Trophoblast cell (in vitro differentiated cells and primary cell): ENCODE data around the gene AHSG.

Experiments
- DNase-seq, 2 donors: peaks; one replicate each; pipeline ENCODE4 v3.0.0-alpha.2; 2016
- H2AFZ ChIP-seq: 2 replicates; pipeline ENCODE4 v1.6.1; 2013; ENCODE audit warnings: low read length, moderate library complexity, mild to moderate bottlenecking; ENCODE audit not compliant: insufficient read depth, poor library complexity
- H2AK5ac ChIP-seq: 2 replicates; pipeline ENCODE4 v1.6.1; 2013; ENCODE audit warnings: mild to moderate bottlenecking, low read length
- H2BK120ac ChIP-seq: 2 replicates; pipeline ENCODE4 v1.6.1; 2013; ENCODE audit warnings: low read length, mild to moderate bottlenecking, moderate library complexity; ENCODE audit not compliant: insufficient read depth, poor library complexity
- H2BK12ac ChIP-seq: 2 replicates; pipeline ENCODE4 v1.6.1; 2013; ENCODE audit warnings: mild to moderate bottlenecking, low read length, moderate library complexity
- H2BK5ac ChIP-seq: 2 replicates; pipeline ENCODE4 v1.6.1; 2013; ENCODE audit warnings: low read length, low read depth, moderate library complexity, mild to moderate bottlenecking; ENCODE audit not compliant: poor library complexity
- H3K14ac ChIP-seq: 2 replicates; pipeline ENCODE4 v1.6.1; 2013; ENCODE audit warnings: mild to moderate bottlenecking, low read length
- H3K18ac ChIP-seq: 2 replicates; pipeline ENCODE4 v1.6.1; 2013; ENCODE audit warnings: mild to moderate bottlenecking, low read length
- H3K23ac ChIP-seq: 2 replicates; pipeline ENCODE4 v1.6.1; 2013; ENCODE audit warnings: low read length
- H3K27ac ChIP-seq: 2 replicates; pipeline ENCODE4 v1.5.1; 2013; ENCODE audit warnings: low read depth, mild to moderate bottlenecking, inconsistent platforms, low read length, moderate library complexity
- H3K27me3 ChIP-seq: 2 replicates; pipeline ENCODE4 v1.6.1; 2013; ENCODE audit warnings: inconsistent platforms, mild to moderate bottlenecking, low read length, moderate library complexity; ENCODE audit not compliant: insufficient read depth
- H3K36me3 ChIP-seq, 2 experiments: 1 replicate in 1 of 2; 2 replicates in 1 of 2; pipeline ENCODE4 v1.6.1; 2013; ENCODE audit warnings: low read length in 2 of 2, mild to moderate bottlenecking in 2 of 2, moderate library complexity in 1 of 2; ENCODE audit not compliant: insufficient read depth in 2 of 2, control insufficient read depth in 1 of 2
- H3K4ac ChIP-seq: 2 replicates; pipeline ENCODE4 v1.6.1; 2013; ENCODE audit warnings: low read depth, mild to moderate bottlenecking, low read length, moderate library complexity
- H3K4me1 ChIP-seq, 2 experiments: 1 replicate in 1 of 2; 2 replicates in 1 of 2; pipeline ENCODE4 v1.6.1; 2013; ENCODE audit warnings: low read length in 2 of 2, mild to moderate bottlenecking in 2 of 2, moderate library complexity in 1 of 2; ENCODE audit not compliant: insufficient read depth in 2 of 2, control insufficient read depth in 1 of 2
- H3K4me2 ChIP-seq: 2 replicates; pipeline ENCODE4 v1.6.1; 2013; ENCODE audit warnings: inconsistent platforms, mild to moderate bottlenecking, low read length, moderate library complexity
- H3K4me3 ChIP-seq: 2 replicates; pipeline ENCODE4 v1.5.1; 2013; ENCODE audit warnings: mild to moderate bottlenecking, low read depth, low read length, inconsistent platforms
- H3K79me1 ChIP-seq: one replicate; pipeline ENCODE4 v1.6.1; 2013; ENCODE audit warnings: low read length
- H3K79me2 ChIP-seq: 2 replicates; pipeline ENCODE4 v1.6.1; 2013; ENCODE audit warnings: low read length, mild to moderate bottlenecking; ENCODE audit not compliant: control insufficient read depth, insufficient read depth, poor library complexity
- H3K9ac ChIP-seq: 2 replicates; pipeline ENCODE4 v1.6.1; 2013; ENCODE audit warnings: mild to moderate bottlenecking, low read length
- H3K9me3 ChIP-seq: 2 replicates; pipeline ENCODE4 v1.6.1; 2013; ENCODE audit warnings: low read depth, mild to moderate bottlenecking, control low read depth, inconsistent platforms, low read length; ENCODE audit not compliant: insufficient read depth
- H4K12ac ChIP-seq: 2 replicates; pipeline ENCODE4 v1.6.1; 2013; ENCODE audit warnings: low read depth, mild to moderate bottlenecking, low read length, moderate library complexity
- H4K8ac ChIP-seq: 2 replicates; pipeline ENCODE4 v1.6.1; 2013; ENCODE audit warnings: low read depth, mild to moderate bottlenecking, low read length, moderate library complexity
- H4K91ac ChIP-seq: one replicate; pipeline ENCODE4 v1.6.1; 2013; ENCODE audit warnings: low read depth, mild to moderate bottlenecking, low read length, moderate library complexity
- WGBS: extraction: QIAGEN DNeasy Blood & Tissue Kit; methylation state at CpG from one replicate; pipeline ENCODE4 v1.1.7; 2013; ENCODE audit warnings: missing lambda C conversion rate; ENCODE audit not compliant: insufficient read length, insufficient coverage; ENCODE audit errors: extremely low coverage; 5-methylcytosine and 5-hydroxymethylcytosine counted together

AHSG gene

GRCh38 chr3:186639778-186640472, 27.1 kb downstream of the AHSG start, which contains the start of gene FETUB:
TSS of gene FETUB (plus strand) at chr3:186640399. CDS start at chr3:186640461, 62 bp downstream.
- Histone ChIP-seq H4K8ac (no peak within 1 kb of the TSS), H3K4me1 (no peaks in the 10 kb centered on the region), H2BK120ac (no peak within 1 kb of the TSS), H3K27ac (no peak within 1 kb of the TSS), H3K79me1 (no peaks in the 10 kb centered on the region), H2AK5ac (no peak within 1 kb of the TSS), H3K27me3 (no peaks in the 10 kb centered on the region), H3K18ac (no peak within 1 kb of the TSS), H2BK12ac (no peak within 1 kb of the TSS), H2BK5ac (no peak within 1 kb of the TSS), H2AFZ (no peak within 1 kb of the TSS), H3K4ac (no peak within 1 kb of the TSS), H3K4me2 (no peak within 1 kb of the TSS), H3K79me2 (no peaks in the 10 kb centered on the region), H3K36me3 (no peaks in the 10 kb centered on the region), H4K12ac (no peak within 1 kb of the TSS), H4K91ac (no peak within 1 kb of the TSS), H3K23ac (no peak within 1 kb of the TSS), H3K4me3 (no peak within 1 kb of the TSS), H3K9ac (no peak within 1 kb of the TSS), H3K9me3 (no peaks in the 10 kb centered on the region), H3K14ac (no peak within 1 kb of the TSS)
- no CpG with 5 or more reads among the region's 1 CpG for WGBS
- DNase-seq = no peak

DNA sequence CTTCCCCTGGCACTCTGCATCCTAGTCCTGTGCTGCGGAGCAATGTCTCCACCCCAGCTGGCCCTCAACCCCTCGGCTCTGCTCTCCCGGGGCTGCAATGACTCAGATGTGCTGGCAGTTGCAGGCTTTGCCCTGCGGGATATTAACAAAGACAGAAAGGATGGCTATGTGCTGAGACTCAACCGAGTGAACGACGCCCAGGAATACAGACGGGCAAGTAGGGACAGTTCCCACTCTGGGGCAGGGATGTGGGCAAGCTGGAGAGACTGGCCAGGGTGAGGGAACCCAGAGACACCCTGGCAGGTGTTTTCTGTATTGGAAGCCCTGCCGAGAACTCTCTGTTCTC, 27.6 kb downstream of the AHSG start:
- no peaks in the 10 kb centered on the region for H3K36me3 ChIP-seq
- H2AFZ ChIP-seq = no peak overlapping the region
- WGBS = no CpG with 5 or more reads among the region's 9 CpGs
- no peak overlapping the region for H3K18ac ChIP-seq
- H3K9me3 ChIP-seq = no peaks in the 10 kb centered on the region
- no peak overlapping the region for H3K4ac ChIP-seq
- H4K91ac ChIP-seq = no peak overlapping the region
- no peak overlapping the region for H2AK5ac ChIP-seq
- H3K4me2 ChIP-seq = no peak overlapping the region
- H3K27me3 ChIP-seq = no peaks in the 10 kb centered on the region
- no peak overlapping the region for H3K14ac ChIP-seq
- no peaks in the 10 kb centered on the region for H3K79me1 ChIP-seq
- no peak overlapping the region for H2BK5ac ChIP-seq
- H3K4me1 ChIP-seq = no peaks in the 10 kb centered on the region
- H3K4me3 ChIP-seq = no peak overlapping the region
- H3K27ac ChIP-seq = no peak overlapping the region
- H2BK12ac ChIP-seq = no peak overlapping the region
- no peak overlapping the region for H3K9ac ChIP-seq
- peak; percentile 91 to 95 for DNase-seq
- no peak overlapping the region for H3K23ac ChIP-seq
- H3K79me2 ChIP-seq = no peaks in the 10 kb centered on the region
- no peak overlapping the region for H2BK120ac ChIP-seq
- H4K12ac ChIP-seq = no peak overlapping the region
- H4K8ac ChIP-seq = no peak overlapping the region

GRCh38 chr3:186640929-186641328, 28.1 kb downstream of the AHSG start:
- Histone ChIP-seq H3K27ac (no peak overlapping the region), H3K4ac (no peak overlapping the region), H3K4me1 (no peaks in the 10 kb centered on the region), H2AFZ (no peak overlapping the region), H2BK120ac (no peak overlapping the region), H3K9me3 (no peaks in the 10 kb centered on the region), H3K9ac (no peak overlapping the region), H3K4me2 (no peak overlapping the region), H3K27me3 (no peaks in the 10 kb centered on the region), H3K18ac (no peak overlapping the region), H2BK5ac (no peak overlapping the region), H3K79me2 (no peaks in the 10 kb centered on the region), H4K8ac (no peak overlapping the region), H3K14ac (no peak overlapping the region), H3K23ac (no peak overlapping the region), H3K79me1 (no peaks in the 10 kb centered on the region), H2BK12ac (no peak overlapping the region), H4K12ac (no peak overlapping the region), H2AK5ac (no peak overlapping the region), H4K91ac (no peak overlapping the region), H3K36me3 (no peaks in the 10 kb centered on the region), H3K4me3 (no peak overlapping the region)
- DNase-seq = no peak

- Histone ChIP-seq H3K79me1 (no peaks in the 10 kb centered on the region), H3K23ac (no peak overlapping the region), H3K14ac (no peak overlapping the region), H3K79me2 (no peaks in the 10 kb centered on the region), H4K8ac (no peak overlapping the region), H4K12ac (no peak overlapping the region), H2BK5ac (no peak overlapping the region), H3K18ac (no peak overlapping the region), H3K4ac (no peak overlapping the region), H3K27me3 (no peaks in the 10 kb centered on the region), H2AK5ac (no peak overlapping the region), H3K4me2 (no peak overlapping the region), H2BK120ac (no peak overlapping the region), H3K36me3 (no peaks in the 10 kb centered on the region), H3K4me1 (no peaks in the 10 kb centered on the region), H4K91ac (no peak overlapping the region), H2BK12ac (no peak overlapping the region), H2AFZ (no peak overlapping the region), H3K9me3 (no peaks in the 10 kb centered on the region), H3K4me3 (no peak overlapping the region), H3K9ac (no peak overlapping the region), H3K27ac (no peak overlapping the region)
- DNase-seq = no peak
- WGBS = no CpG with 5 or more reads among the region's 3 CpGs
These were observed 29.2 kb downstream of the AHSG start for GRCh38 chr3:186642014-186642413.
